ENCODE results near the gene BCL11A.

Gene BCL11A

GRCh38 chr2:60439219-60439974 lies 114.1 kb downstream of the BCL11A start:
- TF ChIP-seq ZFX (IDR thresholded peaks at IDR 0.05) (no peak), CTCF (conservative IDR thresholded peaks at IDR 0.05) (peak; percentile 8; the same call in 1 of the 2 replicates)
- no peak overlapping the region for H3K27ac ChIP-seq

GRCh38 chr2:60438653-60439052 lies 114.8 kb downstream of the BCL11A start:
- TF ChIP-seq CTCF (conservative IDR thresholded peaks at IDR 0.05) (no peak), ZFX (IDR thresholded peaks at IDR 0.05) (no peak)
- H3K27ac ChIP-seq = no peak overlapping the region

GRCh38 chr2:60438131-60438530 lies 115.3 kb downstream of the BCL11A start:
- TF ChIP-seq ZFX (IDR thresholded peaks at IDR 0.05) (no peak), CTCF (conservative IDR thresholded peaks at IDR 0.05) (no peak)
- H3K27ac ChIP-seq = no peak overlapping the region

- no peak for TF ChIP-seq ZFX (IDR thresholded peaks at IDR 0.05)
- TF ChIP-seq CTCF (conservative IDR thresholded peaks at IDR 0.05) = no peak
- H3K27ac ChIP-seq = no peak overlapping the region
Observed at GRCh38 chr2:60437080-60437696, 116.3 kb downstream of the BCL11A start.

- TF ChIP-seq ZFX (IDR thresholded peaks at IDR 0.05) (no peak), CTCF (conservative IDR thresholded peaks at IDR 0.05) (no peak)
- H3K27ac ChIP-seq = no peak overlapping the region
Observed at GRCh38 chr2:60433018-60433596, 120.3 kb downstream of the BCL11A start.

- TF ChIP-seq ZFX (IDR thresholded peaks at IDR 0.05) = no peak
- TF ChIP-seq CTCF (conservative IDR thresholded peaks at IDR 0.05) = no peak
- H3K27ac ChIP-seq = no peak overlapping the region
Observed at GRCh38 chr2:60432035-60432601, 121.3 kb downstream of the BCL11A start.

- TF ChIP-seq CTCF (conservative IDR thresholded peaks at IDR 0.05) (no peak), ZFX (IDR thresholded peaks at IDR 0.05) (no peak)
- no peak overlapping the region for H3K27ac ChIP-seq
Observed at GRCh38 chr2:60429681-60430080, 123.8 kb downstream of the BCL11A start.

All from C4-2B (cell line).